MM.1S (cell line): ENCODE data around the gene RBM15B.

Experiments
- DNase-seq: peaks from one replicate; pipeline ENCODE4 v3.0.0-alpha.2; 2015
- H2AFZ ChIP-seq: fragments of 300-600 bp; sonication (generic); 2 replicates; pipeline ENCODE4 v1.6.0; 2016; ENCODE audit warnings: antibody characterized with exemption, low read length
- H3F3A ChIP-seq: fragments of 300-600 bp; sonication (generic); 2 replicates; pipeline ENCODE4 v1.6.1; 2016; ENCODE audit warnings: mild to moderate bottlenecking, antibody characterized with exemption, low read length, moderate library complexity, mixed read lengths; ENCODE audit not compliant: insufficient read depth
- H3K27ac ChIP-seq: fragments of 300-600 bp; sonication (generic); 2 replicates; pipeline ENCODE4 v1.5.1; 2016; ENCODE audit warnings: mild to moderate bottlenecking, low read length
- H3K27me3 ChIP-seq: fragments of 300-600 bp; sonication (generic); replicated peaks from 2 replicates; pipeline ENCODE4 v1.6.0; 2016; ENCODE audit warnings: low read length; ENCODE audit not compliant: insufficient read depth
- H3K36me3 ChIP-seq: fragments of 300-600 bp; sonication (generic); replicated peaks from 2 replicates; pipeline ENCODE4 v1.6.1; 2016; ENCODE audit warnings: mild to moderate bottlenecking, low read length, mixed read lengths; ENCODE audit not compliant: insufficient read depth
- H3K4me1 ChIP-seq: fragments of 300-600 bp; sonication (generic); 2 replicates; pipeline ENCODE4 v1.6.1; 2016; ENCODE audit warnings: low read length, mixed read lengths
- H3K4me2 ChIP-seq: fragments of 300-600 bp; sonication (generic); 2 replicates; pipeline ENCODE4 v1.6.0; 2016; ENCODE audit warnings: low read depth, low read length
- H3K4me3 ChIP-seq: fragments of 300-600 bp; sonication (generic); 2 replicates; pipeline ENCODE4 v1.5.1; 2016; ENCODE audit warnings: low read length, mixed read lengths
- H3K79me2 ChIP-seq: fragments of 300-600 bp; sonication (generic); 2 replicates; pipeline ENCODE4 v1.6.1; 2016; ENCODE audit warnings: mixed run types, low read length, mixed read lengths
- H3K9ac ChIP-seq: fragments of 300-600 bp; sonication (generic); 2 replicates; pipeline ENCODE4 v1.6.1; 2016; ENCODE audit warnings: low read length, mixed read lengths
- H3K9me2 ChIP-seq: fragments of 300-600 bp; sonication (generic); replicated peaks from 2 replicates; pipeline ENCODE4 v1.6.1; 2016; ENCODE audit warnings: mild to moderate bottlenecking, low read length, mixed read lengths; ENCODE audit not compliant: insufficient read depth
- H3K9me3 ChIP-seq: fragments of 300-600 bp; sonication (generic); replicated peaks from 2 replicates; pipeline ENCODE4 v1.6.1; 2016; ENCODE audit warnings: mild to moderate bottlenecking, low read length, mixed read lengths; ENCODE audit not compliant: insufficient read depth
- H4K20me1 ChIP-seq: fragments of 300-600 bp; sonication (generic); 2 replicates; pipeline ENCODE4 v1.6.1; 2016; ENCODE audit warnings: mild to moderate bottlenecking, low read length, moderate library complexity, mixed read lengths; ENCODE audit not compliant: insufficient read depth
- CTCF ChIP-seq: fragments of 300-600 bp; sonication (generic); IDR thresholded peaks from 2 replicates; pipeline ENCODE4 v1.5.1; 2016; ENCODE audit warnings: antibody characterized with exemption, low read length, mixed read lengths
- EZH2 ChIP-seq: fragments of 300-600 bp; sonication (generic); optimal IDR thresholded peaks from 2 replicates; pipeline ENCODE3; 2017; ENCODE audit warnings: low read depth, mild to moderate bottlenecking, antibody characterized with exemption, low read length, mixed read lengths
- EZH2phosphoT487 ChIP-seq: fragments of 300-600 bp; sonication (generic); IDR thresholded peaks from 2 replicates; pipeline ENCODE4 v1.6.1; 2018; ENCODE audit warnings: antibody characterized with exemption, low read length

The RBM15B gene

GRCh38 chr3:51354731-51355615 is 36.1 kb upstream of the RBM15B start:
- Histone ChIP-seq H3K4me1 (no peaks in the 10 kb centered on the region), H3K9ac (no peak overlapping the region), H3K4me3 (no peak overlapping the region), H3F3A (no peaks in the 10 kb centered on the region), H4K20me1 (no peaks in the 10 kb centered on the region), H3K9me3 (no peaks in the 10 kb centered on the region), H3K79me2 (no peaks in the 10 kb centered on the region), H3K4me2 (no peak overlapping the region), H2AFZ (no peak overlapping the region), H3K9me2 (no peaks in the 10 kb centered on the region), H3K36me3 (no peaks in the 10 kb centered on the region), H3K27me3 (no peaks in the 10 kb centered on the region), H3K27ac (no peak overlapping the region)
- no peak for DNase-seq
- TF ChIP-seq EZH2phosphoT487 (no peak), CTCF (no peak), EZH2 (no peak)

- Histone ChIP-seq H2AFZ (no peak overlapping the region), H3K4me3 (no peak overlapping the region), H3K36me3 (no peaks in the 10 kb centered on the region), H3K27ac (no peak overlapping the region), H3K9me3 (no peaks in the 10 kb centered on the region), H3K4me1 (no peaks in the 10 kb centered on the region), H3K4me2 (no peak overlapping the region), H3K27me3 (no peaks in the 10 kb centered on the region), H3K79me2 (no peaks in the 10 kb centered on the region), H3K9me2 (no peaks in the 10 kb centered on the region), H4K20me1 (no peaks in the 10 kb centered on the region), H3K9ac (no peak overlapping the region), H3F3A (no peaks in the 10 kb centered on the region)
- TF ChIP-seq EZH2 (no peak), CTCF (no peak), EZH2phosphoT487 (no peak)
- DNase-seq: no peak
These were observed 35.0 kb upstream of the RBM15B start for GRCh38 chr3:51355891-51356578.

- no peaks in the 10 kb centered on the region for H3K4me1 ChIP-seq
- H3K4me3 ChIP-seq: no peak overlapping the region
- no peaks in the 10 kb centered on the region for H3K79me2 ChIP-seq
- H3K27ac ChIP-seq: no peak overlapping the region
- H3K27me3 ChIP-seq: no peaks in the 10 kb centered on the region
- H3K4me2 ChIP-seq: no peak overlapping the region
- no peak overlapping the region for H3K9ac ChIP-seq
- no peaks in the 10 kb centered on the region for H3K36me3 ChIP-seq
- H3F3A ChIP-seq: no peaks in the 10 kb centered on the region
- no peak overlapping the region for H2AFZ ChIP-seq
- H3K9me3 ChIP-seq: no peaks in the 10 kb centered on the region
- DNase-seq: no peak
- H4K20me1 ChIP-seq: no peaks in the 10 kb centered on the region
- TF ChIP-seq EZH2phosphoT487 (no peak), CTCF (no peak), EZH2 (no peak)
- H3K9me2 ChIP-seq: no peaks in the 10 kb centered on the region
These were observed 33.2 kb upstream of the RBM15B start for GRCh38 chr3:51357856-51358255.
